GM23338 (cell line): ENCODE measurements around the gene TRAF3IP3.

Experiments
- CREB1 ChIP-seq: fragments of 250-450 bp; sonication (Bioruptor Pico); IDR thresholded peaks from 2 replicates; pipeline ENCODE4 v1.5.0; 2020; ENCODE audit warnings: low read depth, mild to moderate bottlenecking, moderate library complexity
- EZH2 ChIP-seq: fragments of 200-600 bp; sonication (generic); IDR thresholded peaks from one replicate; pipeline ENCODE4 v1.8.0; 2017; ENCODE audit warnings: antibody characterized with exemption, mild to moderate bottlenecking, low read depth; ENCODE audit not compliant: unreplicated experiment
- EZH2phosphoT487 ChIP-seq: fragments of 200-600 bp; sonication (generic); IDR thresholded peaks from one replicate; pipeline ENCODE4 v1.8.1; 2018; ENCODE audit warnings: antibody characterized with exemption; ENCODE audit not compliant: unreplicated experiment
- JUNB ChIP-seq: IDR thresholded peaks from one replicate; pipeline ENCODE4 v1.6.1; 2016; ENCODE audit warnings: antibody characterized with exemption; ENCODE audit not compliant: unreplicated experiment
- NANOG ChIP-seq: IDR thresholded peaks from 2 replicates; pipeline ENCODE4 v1.6.1; 2016; ENCODE audit warnings: antibody characterized with exemption, borderline replicate concordance
- POLR2AphosphoS5 ChIP-seq: IDR thresholded peaks from 2 replicates; pipeline ENCODE4 v1.6.1; 2016; ENCODE audit warnings: antibody characterized with exemption, low read depth
- REST ChIP-seq: IDR thresholded peaks from one replicate; pipeline ENCODE4 v1.6.1; 2018; ENCODE audit warnings: antibody characterized with exemption; ENCODE audit not compliant: unreplicated experiment
- STAT1 ChIP-seq: IDR thresholded peaks from one replicate; pipeline ENCODE4 v1.6.1; 2016; ENCODE audit warnings: antibody characterized with exemption; ENCODE audit not compliant: unreplicated experiment
- ZNF114 ChIP-seq: fragments of 250-450 bp; sonication (Bioruptor Pico); IDR thresholded peaks from 2 replicates; pipeline ENCODE4 v1.5.0; 2020; ENCODE audit warnings: mild to moderate bottlenecking, moderate library complexity
- ZNF331 ChIP-seq: fragments of 250-450 bp; sonication (Bioruptor Pico); IDR thresholded peaks from 2 replicates; pipeline ENCODE4 v1.5.0; 2020; ENCODE audit warnings: low read depth, mild to moderate bottlenecking, moderate library complexity
- TF ChIP-seq, protein P1 (sequence below): IDR thresholded peaks from 2 replicates; pipeline ENCODE4 v1.6.1; 2016; ENCODE audit warnings: antibody characterized with exemption
- TF ChIP-seq, protein P2 (sequence below), 2 experiments: fragments of 200-600 bp in 1 of 2; sonication (generic) in 1 of 2; conservative IDR thresholded peaks; 2 replicates each; pipeline versions ENCODE4 v1.5.1 to v1.6.1; 2016 to 2017; ENCODE audit warnings: antibody characterized with exemption in 2 of 2, low read depth in 2 of 2, mild to moderate bottlenecking in 2 of 2, moderate library complexity in 1 of 2

DNA sequence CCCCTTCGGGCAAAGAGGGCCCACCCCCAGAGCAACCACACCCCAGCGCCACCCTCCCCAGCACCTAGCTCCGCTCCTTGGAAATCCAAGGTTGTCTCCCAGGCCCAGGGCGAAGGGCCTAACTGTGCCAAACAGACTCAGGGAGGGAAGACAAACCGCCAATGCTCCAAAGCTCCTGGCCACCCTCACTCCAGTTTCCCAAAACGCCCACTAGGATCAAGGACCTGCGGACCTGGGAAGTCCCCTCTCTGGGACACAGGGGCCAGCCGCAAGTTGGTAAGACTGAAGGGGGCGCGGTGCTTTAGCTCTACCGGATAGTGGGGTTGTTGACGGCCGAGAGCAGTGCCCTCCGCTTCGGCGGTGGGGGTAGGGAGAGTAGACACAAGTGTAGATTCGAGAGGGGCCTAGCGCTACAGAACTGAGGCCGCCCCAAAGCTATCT, 49.5 kb downstream of the TRAF3IP3 start:
- TF ChIP-seq, protein P1, sequence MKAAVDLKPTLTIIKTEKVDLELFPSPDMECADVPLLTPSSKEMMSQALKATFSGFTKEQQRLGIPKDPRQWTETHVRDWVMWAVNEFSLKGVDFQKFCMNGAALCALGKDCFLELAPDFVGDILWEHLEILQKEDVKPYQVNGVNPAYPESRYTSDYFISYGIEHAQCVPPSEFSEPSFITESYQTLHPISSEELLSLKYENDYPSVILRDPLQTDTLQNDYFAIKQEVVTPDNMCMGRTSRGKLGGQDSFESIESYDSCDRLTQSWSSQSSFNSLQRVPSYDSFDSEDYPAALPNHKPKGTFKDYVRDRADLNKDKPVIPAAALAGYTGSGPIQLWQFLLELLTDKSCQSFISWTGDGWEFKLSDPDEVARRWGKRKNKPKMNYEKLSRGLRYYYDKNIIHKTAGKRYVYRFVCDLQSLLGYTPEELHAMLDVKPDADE: no peak
- TF ChIP-seq, protein P2, sequence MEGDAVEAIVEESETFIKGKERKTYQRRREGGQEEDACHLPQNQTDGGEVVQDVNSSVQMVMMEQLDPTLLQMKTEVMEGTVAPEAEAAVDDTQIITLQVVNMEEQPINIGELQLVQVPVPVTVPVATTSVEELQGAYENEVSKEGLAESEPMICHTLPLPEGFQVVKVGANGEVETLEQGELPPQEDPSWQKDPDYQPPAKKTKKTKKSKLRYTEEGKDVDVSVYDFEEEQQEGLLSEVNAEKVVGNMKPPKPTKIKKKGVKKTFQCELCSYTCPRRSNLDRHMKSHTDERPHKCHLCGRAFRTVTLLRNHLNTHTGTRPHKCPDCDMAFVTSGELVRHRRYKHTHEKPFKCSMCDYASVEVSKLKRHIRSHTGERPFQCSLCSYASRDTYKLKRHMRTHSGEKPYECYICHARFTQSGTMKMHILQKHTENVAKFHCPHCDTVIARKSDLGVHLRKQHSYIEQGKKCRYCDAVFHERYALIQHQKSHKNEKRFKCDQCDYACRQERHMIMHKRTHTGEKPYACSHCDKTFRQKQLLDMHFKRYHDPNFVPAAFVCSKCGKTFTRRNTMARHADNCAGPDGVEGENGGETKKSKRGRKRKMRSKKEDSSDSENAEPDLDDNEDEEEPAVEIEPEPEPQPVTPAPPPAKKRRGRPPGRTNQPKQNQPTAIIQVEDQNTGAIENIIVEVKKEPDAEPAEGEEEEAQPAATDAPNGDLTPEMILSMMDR (conservative IDR thresholded peaks at IDR 0.05; ENCODE audit: low read depth in 2 of 2): peak; percentile 38 to 47
- TF ChIP-seq EZH2phosphoT487: no peak
- no peak for TF ChIP-seq EZH2
- no peak for TF ChIP-seq REST
- TF ChIP-seq CREB1: no peak
- TF ChIP-seq POLR2AphosphoS5: no peak
- no peak for TF ChIP-seq ZNF114 (CRISPR knock-in tag)
- TF ChIP-seq NANOG: no peak
- no peak for TF ChIP-seq JUNB
- no peak for TF ChIP-seq ZNF331
- TF ChIP-seq STAT1: no peak
